ENCODE data around the gene ATP2A3. TPM values are rescaled to one million over a fixed set of nuclear protein-coding genes. Genes with fewer than 3 reads are reported as not detected.

ATP2A3 gene
- total and polyA plus RNA-seq, 7 donors: 3.6 to 158 (median 12.7) TPM

DNA sequence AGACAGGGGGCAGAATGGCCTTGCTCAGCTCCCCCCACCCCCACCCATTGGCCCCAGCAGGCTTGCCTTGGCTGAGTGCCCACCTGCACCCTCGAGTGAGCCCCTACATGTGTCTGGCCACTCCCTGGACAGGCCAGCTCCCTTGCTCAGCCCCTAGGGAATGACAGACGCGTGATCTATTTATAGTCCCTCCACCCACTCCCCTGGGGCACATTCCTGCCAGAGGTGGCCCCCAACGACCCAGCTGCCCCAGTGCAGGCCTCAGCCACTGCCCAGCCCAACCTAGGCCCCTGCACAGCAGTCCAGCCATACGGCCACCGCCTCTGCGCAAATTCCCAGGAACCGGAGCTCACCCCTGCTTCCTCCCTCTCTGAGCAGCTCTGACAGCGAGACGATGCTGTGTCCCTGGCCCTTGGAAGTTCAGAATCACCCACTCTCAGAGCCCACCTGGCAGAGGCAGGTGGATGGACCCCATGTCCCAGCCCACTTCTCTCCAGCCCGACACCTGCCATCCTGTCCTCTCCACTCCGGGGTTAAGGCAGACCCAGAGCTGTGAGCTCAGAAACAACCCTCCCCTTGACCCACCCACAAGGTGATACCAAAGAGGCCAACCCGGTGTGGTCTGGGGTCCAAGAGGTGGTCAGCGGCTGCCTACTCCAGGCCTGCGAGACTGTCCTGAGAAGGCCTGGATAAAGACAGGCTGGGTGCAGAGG is 36.5 kb downstream of the ATP2A3 start:
- Histone ChIP-seq H3K4me3 (no peak overlapping the region), H3K27me3 (no peaks in the 10 kb centered on the region), H3K4me1 (no peaks in the 10 kb centered on the region), H3K27ac (no peak overlapping the region), H3K36me3 (no peaks in the 10 kb centered on the region), H3K9me3 (no peaks in the 10 kb centered on the region)
- WGBS, 2 donors: 83% methylated on average over 15 of the region's 15 CpGs
- no peak for TF ChIP-seq EP300 (IDR thresholded peaks at IDR 0.05)
- no peak for TF ChIP-seq POLR2A (IDR thresholded peaks at IDR 0.05)
- TF ChIP-seq, protein P1, sequence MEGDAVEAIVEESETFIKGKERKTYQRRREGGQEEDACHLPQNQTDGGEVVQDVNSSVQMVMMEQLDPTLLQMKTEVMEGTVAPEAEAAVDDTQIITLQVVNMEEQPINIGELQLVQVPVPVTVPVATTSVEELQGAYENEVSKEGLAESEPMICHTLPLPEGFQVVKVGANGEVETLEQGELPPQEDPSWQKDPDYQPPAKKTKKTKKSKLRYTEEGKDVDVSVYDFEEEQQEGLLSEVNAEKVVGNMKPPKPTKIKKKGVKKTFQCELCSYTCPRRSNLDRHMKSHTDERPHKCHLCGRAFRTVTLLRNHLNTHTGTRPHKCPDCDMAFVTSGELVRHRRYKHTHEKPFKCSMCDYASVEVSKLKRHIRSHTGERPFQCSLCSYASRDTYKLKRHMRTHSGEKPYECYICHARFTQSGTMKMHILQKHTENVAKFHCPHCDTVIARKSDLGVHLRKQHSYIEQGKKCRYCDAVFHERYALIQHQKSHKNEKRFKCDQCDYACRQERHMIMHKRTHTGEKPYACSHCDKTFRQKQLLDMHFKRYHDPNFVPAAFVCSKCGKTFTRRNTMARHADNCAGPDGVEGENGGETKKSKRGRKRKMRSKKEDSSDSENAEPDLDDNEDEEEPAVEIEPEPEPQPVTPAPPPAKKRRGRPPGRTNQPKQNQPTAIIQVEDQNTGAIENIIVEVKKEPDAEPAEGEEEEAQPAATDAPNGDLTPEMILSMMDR (IDR thresholded peaks at IDR 0.05): no peak
- no peak for TF ChIP-seq POLR2AphosphoS5 (IDR thresholded peaks at IDR 0.05)
- intact Hi-C loops (cut with DNase I): no loop called here
- no peak for DNase-seq

DNA sequence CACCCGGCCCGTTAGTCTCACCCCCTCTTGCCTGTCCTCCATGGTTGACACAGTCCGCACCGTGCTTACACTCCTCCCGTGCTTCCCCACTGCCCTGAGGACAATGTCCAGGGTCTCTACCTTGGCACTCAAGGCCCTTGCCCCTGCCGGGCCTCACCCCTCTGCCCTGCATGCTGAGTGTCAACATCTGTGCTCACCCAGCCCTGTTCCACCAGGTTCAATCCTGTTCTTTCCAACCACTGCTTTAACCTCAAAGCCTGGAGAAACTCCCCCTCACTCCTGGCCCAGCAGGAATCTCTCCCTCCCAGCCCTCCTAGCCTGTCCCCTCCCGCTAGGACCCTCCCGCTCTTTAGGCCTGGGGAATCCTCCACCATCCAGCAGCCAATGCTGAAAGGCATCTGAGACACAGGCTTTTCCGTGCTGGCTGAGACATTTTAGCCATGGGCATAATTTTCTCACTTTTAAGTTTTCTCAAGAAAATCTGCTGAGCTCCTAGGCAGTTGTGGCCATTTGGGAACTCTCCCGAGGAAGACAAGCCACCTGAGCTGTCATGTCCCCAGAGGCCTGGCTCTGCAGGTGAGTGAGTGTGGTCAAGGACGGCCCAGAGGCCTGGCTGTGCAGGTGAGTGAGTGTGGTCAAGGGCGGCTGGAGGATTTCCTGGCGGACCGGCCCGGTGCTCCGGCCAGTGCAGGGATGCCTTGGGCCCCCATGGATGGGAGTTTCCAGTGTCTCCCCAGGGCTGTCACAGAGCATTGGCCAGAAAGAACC is 37.2 kb downstream of the ATP2A3 start:
- Histone ChIP-seq H3K36me3 (no peaks in the 10 kb centered on the region), H3K27me3 (no peaks in the 10 kb centered on the region), H3K4me1 (no peaks in the 10 kb centered on the region), H3K9me3 (no peaks in the 10 kb centered on the region), H3K27ac (no peak overlapping the region), H3K4me3 (no peak overlapping the region)
- TF ChIP-seq POLR2A (IDR thresholded peaks at IDR 0.05) (no peak), EP300 (IDR thresholded peaks at IDR 0.05) (no peak), POLR2AphosphoS5 (IDR thresholded peaks at IDR 0.05) (no peak)
- TF ChIP-seq, protein P1 (IDR thresholded peaks at IDR 0.05): no peak
- no peak for DNase-seq
- 87 to 91% methylated on average over 16 of the region's 16 CpGs for WGBS, 2 donors
- intact Hi-C loops (cut with DNase I): no loop called here

DNA sequence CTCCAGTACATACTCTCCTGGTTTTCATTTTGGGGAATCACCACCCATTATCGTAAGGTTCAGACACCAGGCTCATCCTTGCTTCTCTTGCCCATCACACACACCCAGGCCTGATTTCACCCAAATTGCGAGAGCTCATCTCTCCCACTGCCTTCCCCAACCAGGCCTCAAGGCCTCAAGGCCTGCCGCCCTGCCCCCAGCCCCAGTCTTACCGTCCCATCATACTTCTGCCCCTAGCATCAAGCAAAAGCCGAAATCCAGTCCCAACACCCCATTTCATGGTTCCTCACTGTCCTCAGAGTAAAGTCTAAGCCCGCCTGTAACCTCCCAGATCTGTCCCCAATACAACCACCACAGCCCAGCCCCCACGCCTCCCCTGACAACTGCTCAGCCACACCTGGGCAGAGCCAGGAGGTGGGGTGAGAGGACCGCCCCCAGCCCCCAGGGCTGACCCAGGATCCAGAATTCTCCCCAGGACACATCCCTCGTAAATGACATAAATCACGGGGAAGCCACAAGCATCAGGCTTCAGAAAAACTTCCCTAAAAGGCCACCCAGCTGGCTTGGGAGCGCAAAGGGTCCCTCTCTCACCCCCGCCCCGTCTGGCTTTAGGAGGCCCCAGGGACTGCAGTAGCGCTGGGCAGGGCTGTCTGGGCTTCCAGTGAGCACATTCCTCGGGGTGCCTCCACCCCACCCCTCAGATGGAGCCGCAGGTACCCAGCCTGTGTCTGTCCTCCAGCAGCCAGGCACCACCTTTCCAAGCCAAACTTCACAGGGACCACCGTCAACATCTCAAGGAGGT is 38.4 kb downstream of the ATP2A3 start:
- intact Hi-C loops (cut with DNase I): no loop called here
- no peaks in the 10 kb centered on the region for H3K36me3 ChIP-seq
- peak overlapping the region in 3 of 4 donors; percentile 14 to 25 (median 23) for H3K27ac ChIP-seq

More for the DNA sequence above, 38.4 kb downstream of the ATP2A3 start:
- H3K4me3 ChIP-seq: no peak overlapping the region
- H3K9me3 ChIP-seq: no peaks in the 10 kb centered on the region
- no peaks in the 10 kb centered on the region for H3K27me3 ChIP-seq
- no peak for TF ChIP-seq POLR2A (IDR thresholded peaks at IDR 0.05)
- TF ChIP-seq, protein P1 (IDR thresholded peaks at IDR 0.05): no peak
- TF ChIP-seq POLR2AphosphoS5 (IDR thresholded peaks at IDR 0.05): no peak
- TF ChIP-seq EP300 (IDR thresholded peaks at IDR 0.05): no peak
- H3K4me1 ChIP-seq: no peaks in the 10 kb centered on the region
- no peak for DNase-seq
- 88% methylated on average over 17 of the region's 17 CpGs for WGBS, 2 donors
